Ovary (tissue), 3 donors: ENCODE results near the gene TPRX1.

ENCODE experiments used
- CTCF ChIP-seq, 3 donors: fragments of 450-650 bp in 2 of 3; fragments of 200-600 bp in 1 of 3; IDR thresholded peaks; one replicate each; pipeline versions ENCODE4 v1.5.1 to v1.8.0; 2016 to 2022; ENCODE audit warnings: antibody characterized with exemption in 3 of 3, mild to moderate bottlenecking in 1 of 3
- EP300 ChIP-seq: sonication (generic); formaldehyde crosslinking; IDR thresholded peaks from one replicate; pipeline ENCODE4 v1.6.1; 2017; ENCODE audit warnings: antibody characterized with exemption
- POLR2A ChIP-seq: fragments of 450-650 bp; IDR thresholded peaks from one replicate; pipeline ENCODE4 v1.6.1; 2017; ENCODE audit warnings: antibody characterized with exemption, mild to moderate bottlenecking, moderate library complexity
- donor health status: DM: no; HTN: no; CAD: no.

GRCh38 chr19:47760632-47760999 is 43.7 kb downstream of the TPRX1 start:
- no peak for TF ChIP-seq CTCF (IDR thresholded peaks at IDR 0.05)
- TF ChIP-seq POLR2A: no peak
- TF ChIP-seq EP300: no peak
